CD14-positive monocyte (primary cell): Measurements from ENCODE around the gene PPP1R13B. TPM values are rescaled to one million over a fixed set of nuclear protein-coding genes. Genes with fewer than 3 reads are reported as not detected.

Source experiments
- DNase-seq, 3 donors: peaks; one replicate each; pipeline ENCODE4 v3.0.0-alpha.2; 2011 to 2022
- H2AFZ ChIP-seq: 2 replicates; pipeline ENCODE4 v1.6.0; 2012; ENCODE audit warnings: mild to moderate bottlenecking, low read depth, low read length, inconsistent platforms; ENCODE audit not compliant: insufficient read depth, poor library complexity, severe bottlenecking
- H3K27ac ChIP-seq, 2 donors: 1 replicate in 1 of 2; 2 replicates in 1 of 2; pipeline ENCODE4 v1.5.1; 2012 to 2013; ENCODE audit warnings: low read length in 2 of 2, control low read depth in 1 of 2, inconsistent platforms in 1 of 2, low read depth in 1 of 2, mild to moderate bottlenecking in 1 of 2
- H3K27me3 ChIP-seq, 2 donors: one replicate each; pipeline versions ENCODE4 v1.6.0 to v1.6.1; 2011 to 2013; ENCODE audit warnings: low read length in 2 of 2; ENCODE audit not compliant: control insufficient read depth in 2 of 2, insufficient read depth in 2 of 2
- H3K36me3 ChIP-seq, 2 donors: replicated peaks in 1 of 2; 1 replicate in 1 of 2; 2 replicates in 1 of 2; pipeline versions ENCODE4 v1.5.1 to v1.6.1; 2012 to 2013; ENCODE audit warnings: low read length in 2 of 2, control low read depth in 1 of 2, inconsistent platforms in 1 of 2, mild to moderate bottlenecking in 1 of 2; ENCODE audit not compliant: insufficient read depth in 2 of 2, control insufficient read depth in 1 of 2
- H3K4me1 ChIP-seq, 2 donors: 1 replicate in 1 of 2; 2 replicates in 1 of 2; pipeline versions ENCODE4 v1.5.1 to v1.6.1; 2012 to 2013; ENCODE audit warnings: low read length in 2 of 2, control low read depth in 1 of 2, inconsistent platforms in 1 of 2, mild to moderate bottlenecking in 1 of 2, moderate library complexity in 1 of 2; ENCODE audit not compliant: insufficient read depth in 2 of 2, control insufficient read depth in 1 of 2
- H3K4me2 ChIP-seq: replicated peaks from 2 replicates; pipeline ENCODE3; 2012; ENCODE audit warnings: low read length, moderate library complexity, mild to moderate bottlenecking; ENCODE audit not compliant: poor library complexity, severe bottlenecking; ENCODE audit errors: extremely low read depth
- H3K4me3 ChIP-seq, 3 experiments: fragments of 200-600 bp in 1 of 3; sonication (generic) in 1 of 3; replicated peaks in 1 of 3; 1 replicate in 2 of 3; 2 replicates in 1 of 3; pipeline ENCODE4 v1.5.1; 2011 to 2013; ENCODE audit warnings: low read length in 3 of 3, mild to moderate bottlenecking in 3 of 3, control low read depth in 2 of 3, low read depth in 2 of 3, inconsistent platforms in 1 of 3, moderate library complexity in 1 of 3
- H3K79me2 ChIP-seq: 2 replicates; pipeline ENCODE4 v1.6.0; 2012; ENCODE audit warnings: mild to moderate bottlenecking, control low read depth, inconsistent platforms, low read length, moderate library complexity; ENCODE audit not compliant: insufficient read depth
- H3K9ac ChIP-seq: 2 replicates; pipeline ENCODE4 v1.6.0; 2017; ENCODE audit warnings: low read length, mild to moderate bottlenecking; ENCODE audit not compliant: insufficient read depth, poor library complexity, severe bottlenecking
- H3K9me3 ChIP-seq, 2 donors: replicated peaks in 1 of 2; 1 replicate in 1 of 2; 2 replicates in 1 of 2; pipeline versions ENCODE4 v1.5.1 to v1.6.1; 2012 to 2013; ENCODE audit warnings: low read length in 2 of 2, control low read depth in 1 of 2; ENCODE audit not compliant: control insufficient read depth in 1 of 2, insufficient read depth in 1 of 2
- H4K20me1 ChIP-seq: 2 replicates; pipeline ENCODE4 v1.6.0; 2012; ENCODE audit warnings: mild to moderate bottlenecking, low read length, control low read depth, moderate library complexity; ENCODE audit not compliant: insufficient read depth
- H3K27ac Mint-ChIP-seq, 7 donors: one replicate each; pipeline ENCODE4 v1.8.0; 2020; ENCODE audit warnings: mild to moderate bottlenecking in 7 of 7, mixed read lengths in 7 of 7, moderate library complexity in 6 of 7, inconsistent platforms in 2 of 7
- H3K27me3 Mint-ChIP-seq, 3 donors: one replicate each; pipeline ENCODE4 v1.8.0; 2021 to 2022; ENCODE audit warnings: low read depth in 3 of 3, mild to moderate bottlenecking in 3 of 3, mixed read lengths in 3 of 3, moderate library complexity in 3 of 3, inconsistent platforms in 1 of 3
- H3K36me3 Mint-ChIP-seq, 2 donors: one replicate each; pipeline ENCODE4 v1.8.0; 2020; ENCODE audit warnings: mixed read lengths in 2 of 2, inconsistent platforms in 1 of 2, mild to moderate bottlenecking in 1 of 2
- H3K4me1 Mint-ChIP-seq: one replicate; pipeline ENCODE4 v1.8.0; 2020; ENCODE audit warnings: mild to moderate bottlenecking, mixed read lengths
- H3K4me3 Mint-ChIP-seq, 2 donors: one replicate each; pipeline ENCODE4 v1.8.0; 2020; ENCODE audit warnings: mild to moderate bottlenecking in 2 of 2, mixed read lengths in 2 of 2, moderate library complexity in 1 of 2
- H3K9me3 Mint-ChIP-seq, 7 donors: one replicate each; pipeline ENCODE4 v1.8.0; 2020 to 2022; ENCODE audit warnings: mixed read lengths in 7 of 7, mild to moderate bottlenecking in 6 of 7, moderate library complexity in 6 of 7, inconsistent platforms in 2 of 7
- CTCF ChIP-seq: fragments of 200-600 bp; IDR thresholded peaks from one replicate; pipeline ENCODE4 v1.8.0; 2022; ENCODE audit warnings: antibody characterized with exemption, mild to moderate bottlenecking
- WGBS: methylation state at CpG from one replicate; pipeline ENCODE4 v1.1.5; 2013; ENCODE audit warnings: missing lambda C conversion rate; ENCODE audit not compliant: insufficient coverage; 5-methylcytosine and 5-hydroxymethylcytosine counted together
- intact Hi-C, 2 donors: fragments of 100-400 bp; cut with micrococcal nuclease; formaldehyde crosslinking; loops; one replicate each; pipeline versions ENCODE4 v1.15.0 to v1.15.1; 2023
- polyA plus RNA-seq, 3 donors: library from polyadenylated mRNA; depleted of rRNA in 1 of 3; unstranded in 2 of 3; stranded (reverse) in 1 of 3; fragments of 300-500 nt in 2 of 3; fragments of >200 nt in 1 of 3; fragmentation: Illumina TruSeq in 2 of 3; gene quantifications; 1 replicate in 2 of 3; 2 replicates in 1 of 3; pipeline ENCODE4 v1.2.3, GENCODE V29; 2012 to 2021

Gene PPP1R13B
- polyA plus RNA-seq, 3 donors = 0.48 to 1.1 (median 0.99) TPM

- Histone ChIP-seq H3K9me3 (no peaks in the 10 kb centered on the region), H2AFZ (no peak overlapping the region), H3K4me3 (no peak overlapping the region), H3K4me1 (peaks cover 14 to 16% of the 10 kb centered on the region in 2 donors), H3K4me2 (no peak overlapping the region), H4K20me1 (no peaks in the 10 kb centered on the region), H3K36me3 (no peaks in the 10 kb centered on the region), H3K27ac (no peak overlapping the region), H3K9ac (no peak overlapping the region), H3K27me3 (peaks cover 0 to 33% of the 10 kb centered on the region in 2 donors), H3K79me2 (no peaks in the 10 kb centered on the region)
- no peak for TF ChIP-seq CTCF
- H3K36me3 Mint-ChIP-seq = no peaks in the 10 kb centered on the region
- no peak for DNase-seq
- WGBS = 92% methylated on average over 19 of the region's 20 CpGs
- peaks cover 24 to 48% (median 43%) of the 10 kb centered on the region in 3 donors for H3K27me3 Mint-ChIP-seq
- H3K4me1 Mint-ChIP-seq = peaks cover 19% of the 10 kb centered on the region
- no peaks in the 10 kb centered on the region for H3K9me3 Mint-ChIP-seq
- no peak overlapping the region for H3K27ac Mint-ChIP-seq
- H3K4me3 Mint-ChIP-seq = no peak overlapping the region
- intact Hi-C loops = no loop called here
Observed at GRCh38 chr14:103882503-103883262, 35.3 kb upstream of the PPP1R13B start.

DNA sequence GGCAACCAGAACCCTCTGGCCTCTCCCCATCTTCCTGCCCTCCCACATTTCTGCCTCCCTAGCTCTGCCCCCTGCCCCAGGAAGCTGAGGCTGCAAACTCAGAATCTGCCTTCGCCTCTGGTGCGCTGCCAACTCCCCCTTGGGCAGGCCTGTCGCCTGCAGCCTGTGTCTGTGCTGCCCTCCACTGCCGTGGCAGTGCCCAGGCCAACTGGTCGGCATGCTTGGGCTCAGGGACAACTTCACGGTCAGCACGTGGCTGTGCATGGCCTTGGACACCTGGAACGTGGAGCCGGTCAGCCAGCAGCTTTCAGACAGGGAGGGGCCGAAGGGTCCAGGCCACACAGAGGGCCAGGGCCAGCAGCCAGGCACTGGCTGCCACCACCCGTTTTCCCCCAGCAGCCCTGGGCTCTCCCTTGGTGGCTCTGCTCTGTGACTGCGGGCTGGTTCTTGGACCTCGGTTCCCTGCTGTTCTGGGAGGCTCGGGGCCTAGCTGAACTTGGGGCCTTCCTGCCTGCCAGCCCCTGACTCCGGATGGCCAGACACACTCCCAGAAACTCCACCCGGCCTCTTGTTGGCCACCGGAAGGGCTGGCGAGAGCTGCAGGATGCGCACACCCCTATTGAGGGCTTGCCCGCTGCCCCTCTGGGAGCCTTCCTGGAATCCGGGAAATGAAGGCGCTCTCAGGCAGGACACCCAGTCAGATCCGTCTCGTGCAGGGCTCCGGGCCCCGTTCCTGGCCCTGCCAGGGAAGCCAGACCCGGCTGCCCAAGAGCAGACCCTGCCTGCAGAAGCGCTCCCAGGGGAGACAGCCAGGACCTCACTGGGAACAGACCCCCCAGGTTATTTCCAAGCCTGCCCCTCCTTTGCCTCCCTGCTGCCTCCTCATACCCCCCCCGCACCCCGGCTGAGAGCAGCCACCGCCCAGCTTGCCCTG lies 34.2 kb upstream of the PPP1R13B start:
- Mint-ChIP-seq H3K36me3 (no peaks in the 10 kb centered on the region), H3K4me1 (peaks cover 19% of the 10 kb centered on the region), H3K27me3 (peaks cover 31 to 57% (median 52%) of the 10 kb centered on the region in 3 donors), H3K27ac (no peak overlapping the region), H3K9me3 (no peaks in the 10 kb centered on the region), H3K4me3 (no peak overlapping the region)
- H3K27me3 ChIP-seq = peaks cover 0 to 41% of the 10 kb centered on the region in 2 donors
- no peak for TF ChIP-seq CTCF
- intact Hi-C loops = no loop called here
- no peaks in the 10 kb centered on the region for H4K20me1 ChIP-seq
- H3K4me3 ChIP-seq = no peak overlapping the region
- no peak for DNase-seq
- H3K9ac ChIP-seq = no peak overlapping the region
- H3K4me1 ChIP-seq = peaks cover 14 to 16% of the 10 kb centered on the region in 2 donors
- no peak overlapping the region for H2AFZ ChIP-seq
- no peak overlapping the region for H3K4me2 ChIP-seq
- no peaks in the 10 kb centered on the region for H3K9me3 ChIP-seq
- no peak overlapping the region for H3K27ac ChIP-seq
- no peaks in the 10 kb centered on the region for H3K79me2 ChIP-seq
- 84% methylated on average over 28 of the region's 31 CpGs for WGBS
- H3K36me3 ChIP-seq = no peaks in the 10 kb centered on the region
